ENCODE measurements around the gene ATP2B2.

GRCh38 chr3:10479311-10479710 lies 26.1 kb downstream of the ATP2B2 start:
- TF ChIP-seq CREB5 (CRISPR knock-in tag; IDR thresholded peaks at IDR 0.05; ENCODE audit: low read depth) = no peak
- TF ChIP-seq ZNF8 (CRISPR knock-in tag; IDR thresholded peaks at IDR 0.05) = no peak
- no peak for TF ChIP-seq PATZ1 (CRISPR knock-in tag; IDR thresholded peaks at IDR 0.05; ENCODE audit: borderline replicate concordance)
- TF ChIP-seq ZNF70 (CRISPR knock-in tag; IDR thresholded peaks at IDR 0.05) = no peak
- no peak for TF ChIP-seq TOX (CRISPR knock-in tag; IDR thresholded peaks at IDR 0.05; ENCODE audit: borderline replicate concordance)
- no peak for TF ChIP-seq CSRNP3 (CRISPR knock-in tag; IDR thresholded peaks at IDR 0.05)
- TF ChIP-seq POU6F1 (CRISPR knock-in tag; IDR thresholded peaks at IDR 0.05; ENCODE audit: borderline replicate concordance, low read depth) = no peak
- no peak for TF ChIP-seq SNAI2 (CRISPR knock-in tag; IDR thresholded peaks at IDR 0.05)
- no peak for TF ChIP-seq ARNTL (CRISPR knock-in tag; IDR thresholded peaks at IDR 0.05; ENCODE audit: borderline replicate concordance, low read depth)
- TF ChIP-seq BACH2 (CRISPR knock-in tag; IDR thresholded peaks at IDR 0.05; ENCODE audit: borderline replicate concordance) = no peak
- TF ChIP-seq TCF4 (CRISPR knock-in tag; IDR thresholded peaks at IDR 0.05; ENCODE audit: borderline replicate concordance) = no peak
- TF ChIP-seq ZFP3 (CRISPR knock-in tag; IDR thresholded peaks at IDR 0.05) = no peak

Data from SK-N-SH treated with all-trans-retinoic acid at 6 μM for 48 hours (cell line).